ENCODE data around the gene EFNA5.

GRCh38 chr5:107574287-107574686, 96.5 kb downstream of the EFNA5 start:
- no peak for TF ChIP-seq CTCF (conservative IDR thresholded peaks at IDR 0.05)
- TF ChIP-seq EZH2 (IDR thresholded peaks at IDR 0.05; ENCODE audit: low read depth), result no peak

All from PC-9 (cell line).